IMR-90 (cell line): ENCODE measurements around the gene RRAGC. TPM values are rescaled to one million over a fixed set of nuclear protein-coding genes. Genes with fewer than 3 reads are reported as not detected.

ENCODE experiments used
- ATAC-seq: fragments of 200-7000 bp; cut with Tn5 transposase; 2 replicates; pipeline ENCODE4 v1.9.1; 2020; ENCODE audit warnings: low read depth, mild to moderate bottlenecking, moderate library complexity
- BruUV-seq: library from RNA; stranded (reverse); fragments of 400-500 nt; replicated peaks from 2 replicates; lab custom pipeline; 2021; lab: Mats Ljungman, UMichigan
- CTCF ChIA-PET: fragments of 300-600 bp; formaldehyde crosslinking; extraction: SDS; loops from one replicate; lab custom pipeline; 2021; ENCODE audit warnings: antibody characterized with exemption; lab: Yijun Ruan, JAX
- POLR2A ChIA-PET: fragments of 300-600 bp; sonication (Branson Sonifier 250); formaldehyde crosslinking; loops from one replicate; lab custom pipeline; 2022; ENCODE audit warnings: antibody characterized with exemption; ENCODE audit not compliant: unreplicated experiment; lab: Charles Lee
- DNase-seq: peaks from one replicate; pipeline ENCODE4 v3.0.0; 2013
- H2AFZ ChIP-seq: replicated peaks from 2 replicates; pipeline ENCODE3; 2013; ENCODE audit warnings: low read length, mild to moderate bottlenecking; ENCODE audit not compliant: poor library complexity
- H2AK5ac ChIP-seq: 2 replicates; pipeline ENCODE4 v1.6.1; 2013; ENCODE audit warnings: low read depth, low read length, inconsistent platforms
- H2AK9ac ChIP-seq: replicated peaks from 2 replicates; pipeline ENCODE3; 2013; ENCODE audit warnings: mild to moderate bottlenecking, low read depth, low read length, moderate library complexity; ENCODE audit not compliant: poor library complexity
- H2BK120ac ChIP-seq: 2 replicates; pipeline ENCODE4 v1.6.1; 2013; ENCODE audit warnings: low read depth, low read length, inconsistent platforms
- H2BK15ac ChIP-seq: 3 replicates; pipeline ENCODE4 v1.6.1; 2013; ENCODE audit warnings: low read depth, low read length, inconsistent platforms
- H2BK20ac ChIP-seq: 2 replicates; pipeline ENCODE4 v1.6.1; 2013; ENCODE audit warnings: low read depth, mild to moderate bottlenecking, inconsistent platforms, low read length, moderate library complexity
- H2BK5ac ChIP-seq: 2 replicates; pipeline ENCODE4 v1.6.1; 2013; ENCODE audit warnings: mild to moderate bottlenecking, low read depth, low read length, inconsistent platforms; ENCODE audit not compliant: poor library complexity, severe bottlenecking
- H3K14ac ChIP-seq: replicated peaks from 2 replicates; pipeline ENCODE4 v1.6.1; 2013; ENCODE audit warnings: low read depth, low read length, inconsistent platforms
- H3K18ac ChIP-seq: 2 replicates; pipeline ENCODE4 v1.6.1; 2013; ENCODE audit warnings: low read depth, low read length, control low read depth
- H3K23ac ChIP-seq: 2 replicates; pipeline ENCODE4 v1.6.1; 2013; ENCODE audit warnings: low read depth, low read length, inconsistent platforms
- H3K27ac ChIP-seq: 2 replicates; pipeline ENCODE4 v1.5.1; 2013; ENCODE audit warnings: mild to moderate bottlenecking, control low read depth, low read length; ENCODE audit not compliant: insufficient read depth
- H3K27me3 ChIP-seq: 2 replicates; pipeline ENCODE4 v1.6.1; 2013; ENCODE audit warnings: low read length; ENCODE audit not compliant: control insufficient read depth, insufficient read depth
- H3K36me3 ChIP-seq: 2 replicates; pipeline ENCODE4 v1.6.1; 2013; ENCODE audit warnings: low read length, mixed read lengths; ENCODE audit not compliant: control insufficient read depth, insufficient read depth
- H3K4ac ChIP-seq: 2 replicates; pipeline ENCODE4 v1.6.1; 2013; ENCODE audit warnings: low read depth, low read length, inconsistent platforms
- H3K4me1 ChIP-seq: 2 replicates; pipeline ENCODE4 v1.6.1; 2013; ENCODE audit warnings: low read length, mixed read lengths; ENCODE audit not compliant: control insufficient read depth, insufficient read depth
- H3K4me2 ChIP-seq: 2 replicates; pipeline ENCODE4 v1.6.1; 2013; ENCODE audit warnings: low read depth, mild to moderate bottlenecking, control low read depth, low read length, moderate library complexity
- H3K4me3 ChIP-seq: 2 replicates; pipeline ENCODE4 v1.5.1; 2013; ENCODE audit warnings: low read depth, mild to moderate bottlenecking, control low read depth, low read length, moderate library complexity; ENCODE audit not compliant: insufficient read depth
- H3K56ac ChIP-seq: 2 replicates; pipeline ENCODE4 v1.6.1; 2013; ENCODE audit warnings: low read length, inconsistent platforms; ENCODE audit not compliant: insufficient read depth; ENCODE audit errors: extremely low read depth
- H3K79me1 ChIP-seq, 2 experiments: 2 replicates each; pipeline ENCODE4 v1.6.1; 2013; ENCODE audit warnings: low read length in 2 of 2, inconsistent platforms in 1 of 2, low read depth in 1 of 2
- H3K9ac ChIP-seq: 2 replicates; pipeline ENCODE4 v1.6.1; 2013; ENCODE audit warnings: low read depth, low read length, control low read depth
- H3K9me1 ChIP-seq: 2 replicates; pipeline ENCODE4 v1.6.1; 2013; ENCODE audit warnings: low read length, inconsistent platforms; ENCODE audit not compliant: insufficient read depth
- H3K9me3 ChIP-seq: 2 replicates; pipeline ENCODE4 v1.6.1; 2013; ENCODE audit warnings: low read length; ENCODE audit not compliant: control insufficient read depth, insufficient read depth
- H4K20me1 ChIP-seq: 2 replicates; pipeline ENCODE4 v1.6.1; 2013; ENCODE audit warnings: low read length, inconsistent platforms; ENCODE audit not compliant: insufficient read depth
- H4K5ac ChIP-seq: 2 replicates; pipeline ENCODE4 v1.6.1; 2013; ENCODE audit warnings: mild to moderate bottlenecking, low read depth, low read length, control low read depth
- H4K8ac ChIP-seq, 2 experiments: 2 replicates each; pipeline ENCODE4 v1.6.1; 2013; ENCODE audit warnings: low read depth in 2 of 2, low read length in 2 of 2, control low read depth in 1 of 2, inconsistent platforms in 1 of 2
- H4K91ac ChIP-seq: 2 replicates; pipeline ENCODE4 v1.6.1; 2013; ENCODE audit warnings: low read depth, low read length, inconsistent platforms; ENCODE audit not compliant: insufficient read depth
- BHLHE40 ChIP-seq: fragments of 150-350 bp; IDR thresholded peaks from 2 replicates; pipeline ENCODE4 v1.6.1; 2016; ENCODE audit warnings: mild to moderate bottlenecking, low read depth, low read length
- CEBPB ChIP-seq: IDR thresholded peaks from 2 replicates; pipeline ENCODE4 v1.6.1; 2012; ENCODE audit warnings: low read depth, low read length, improper control_type of control experiment
- FOS ChIP-seq: fragments of 150-350 bp; IDR thresholded peaks from 2 replicates; pipeline ENCODE4 v1.6.1; 2016; ENCODE audit warnings: low read depth, low read length
- MAFK ChIP-seq: IDR thresholded peaks from 2 replicates; pipeline ENCODE4 v1.6.1; 2012; ENCODE audit warnings: low read depth, low read length, improper control_type of control experiment
- MAZ ChIP-seq: IDR thresholded peaks from 2 replicates; pipeline ENCODE4 v1.6.1; 2012; ENCODE audit warnings: low read depth, mild to moderate bottlenecking, low read length, improper control_type of control experiment, moderate library complexity, borderline replicate concordance
- RAD21 ChIP-seq: IDR thresholded peaks from 2 replicates; pipeline ENCODE4 v1.6.1; 2012; ENCODE audit warnings: low read length, improper control_type of control experiment
- RFX5 ChIP-seq: IDR thresholded peaks from 2 replicates; pipeline ENCODE4 v1.8.0; 2012; ENCODE audit warnings: low read depth, mild to moderate bottlenecking, low read length, moderate library complexity
- SMC3 ChIP-seq: fragments of 150-350 bp; IDR thresholded peaks from 2 replicates; pipeline ENCODE4 v1.6.1; 2016; ENCODE audit warnings: low read depth, mild to moderate bottlenecking, antibody characterized with exemption, low read length, moderate library complexity
- dilution Hi-C: fragments of 300-500 bp; cut with HindIII; formaldehyde crosslinking; loops from one replicate; pipeline ENCODE4 v1.14.3; 2018; ENCODE audit warnings: low sequenced_read_pairs; ENCODE audit not compliant: unreplicated experiment
- in situ Hi-C: fragments of 300-500 bp; cut with MboI; formaldehyde crosslinking; loops from 3 replicates; pipeline ENCODE4 v1.14.3; 2019; ENCODE audit warnings: low sequenced_read_pairs, inconsistent platforms, mixed read lengths
- intact Hi-C: fragments of 100-400 bp; cut with micrococcal nuclease; formaldehyde crosslinking; loops from 2 replicates; pipeline ENCODE4 v1.10.0; 2022
- polyA plus RNA-seq, 3 experiments: library from polyadenylated mRNA; depleted of rRNA; stranded (reverse); fragments of >200 nt; gene quantifications; 2 replicates each; pipeline ENCODE4 v1.2.3, GENCODE V29; 2012; ENCODE audit warnings: low replicate concordance in 1 of 3
- total RNA-seq: library from RNA; depleted of rRNA; stranded (reverse); fragments of >200 nt; gene quantifications from 2 replicates; pipeline ENCODE4 v1.2.3, GENCODE V29; 2012
- TF ChIP-seq, protein P1 (sequence below): fragments of 150-350 bp; IDR thresholded peaks from 2 replicates; pipeline ENCODE4 v1.6.1; 2017; ENCODE audit warnings: mild to moderate bottlenecking, antibody characterized with exemption, low read length, low read depth

RRAGC gene
- total and polyA plus RNA-seq, 2 of the 4 experiments (the other 2 are of a cell fraction): 7.2 to 12.2 TPM

DNA sequence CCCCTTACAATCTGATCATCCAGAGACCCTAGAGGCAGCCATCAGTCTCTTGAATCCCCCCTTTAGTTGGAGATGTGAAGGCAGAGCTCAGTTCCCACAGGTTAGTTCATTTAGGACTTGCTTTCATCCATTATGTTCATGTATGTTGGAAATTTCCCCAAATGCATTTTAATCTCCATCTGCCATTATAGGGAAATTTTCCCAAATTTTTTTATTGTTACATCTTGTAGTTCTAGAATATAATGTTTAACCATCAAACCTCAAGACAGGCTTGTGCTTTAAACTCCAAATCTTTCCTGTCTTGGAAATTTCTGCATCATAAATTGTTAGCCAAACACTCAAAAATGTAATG lies 68.4 kb downstream of the RRAGC start:
- intact Hi-C loops: no loop called here
- H3K23ac ChIP-seq: no peak overlapping the region
- H3K4me2 ChIP-seq: no peak overlapping the region
- H3K9me3 ChIP-seq: no peaks in the 10 kb centered on the region
- no peak overlapping the region for H3K27ac ChIP-seq
- no peak for ATAC-seq
- no peak overlapping the region for H3K18ac ChIP-seq
- CTCF ChIA-PET: no interaction called here
- no peaks in the 10 kb centered on the region for H3K36me3 ChIP-seq
- no peak overlapping the region for H2AFZ ChIP-seq
- dilution Hi-C loops: no loop called here
- no peak overlapping the region for H2BK15ac ChIP-seq
- no peak overlapping the region for H3K14ac ChIP-seq
- H4K5ac ChIP-seq: no peak overlapping the region
- H2BK20ac ChIP-seq: no peak overlapping the region
- H3K4ac ChIP-seq: no peak overlapping the region
- TF ChIP-seq BHLHE40 (no peak), RFX5 (no peak), SMC3 (no peak), CEBPB (no peak), MAFK (no peak), FOS (no peak), MAZ (no peak), RAD21 (no peak)
- TF ChIP-seq, protein P1, sequence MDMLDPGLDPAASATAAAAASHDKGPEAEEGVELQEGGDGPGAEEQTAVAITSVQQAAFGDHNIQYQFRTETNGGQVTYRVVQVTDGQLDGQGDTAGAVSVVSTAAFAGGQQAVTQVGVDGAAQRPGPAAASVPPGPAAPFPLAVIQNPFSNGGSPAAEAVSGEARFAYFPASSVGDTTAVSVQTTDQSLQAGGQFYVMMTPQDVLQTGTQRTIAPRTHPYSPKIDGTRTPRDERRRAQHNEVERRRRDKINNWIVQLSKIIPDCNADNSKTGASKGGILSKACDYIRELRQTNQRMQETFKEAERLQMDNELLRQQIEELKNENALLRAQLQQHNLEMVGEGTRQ: no peak
- BruUV-seq: no TSS peak
- no peaks in the 10 kb centered on the region for H4K20me1 ChIP-seq
- no peak overlapping the region for H2BK120ac ChIP-seq
- H2AK9ac ChIP-seq: no peak overlapping the region
- H3K4me3 ChIP-seq: no peak overlapping the region
- in situ Hi-C loops: no loop called here
- POLR2A ChIA-PET: no interaction called here
- H3K9me1 ChIP-seq: no peaks in the 10 kb centered on the region
- H2AK5ac ChIP-seq: no peak overlapping the region
- no peak overlapping the region for H3K56ac ChIP-seq
- peaks cover 9% of the 10 kb centered on the region for H3K27me3 ChIP-seq
- H4K8ac ChIP-seq: no peak overlapping the region
- H3K4me1 ChIP-seq: no peaks in the 10 kb centered on the region
- DNase-seq: no peak
- H4K91ac ChIP-seq: no peak overlapping the region
- no peaks in the 10 kb centered on the region for H3K79me1 ChIP-seq
- no peak overlapping the region for H2BK5ac ChIP-seq
- no peak overlapping the region for H3K9ac ChIP-seq
